ENCODE measurements around the gene LRMDA. TPM values are rescaled to one million over a fixed set of nuclear protein-coding genes. Genes with fewer than 3 reads are reported as not detected.

Gene LRMDA
- total and polyA plus RNA-seq, 10 of the 15 experiments (the other 5 are each of a cell fraction or from before 2014, with no cell fraction given) = 0.07 to 0.54 (median 0.29) TPM; not detected in 4

DNA sequence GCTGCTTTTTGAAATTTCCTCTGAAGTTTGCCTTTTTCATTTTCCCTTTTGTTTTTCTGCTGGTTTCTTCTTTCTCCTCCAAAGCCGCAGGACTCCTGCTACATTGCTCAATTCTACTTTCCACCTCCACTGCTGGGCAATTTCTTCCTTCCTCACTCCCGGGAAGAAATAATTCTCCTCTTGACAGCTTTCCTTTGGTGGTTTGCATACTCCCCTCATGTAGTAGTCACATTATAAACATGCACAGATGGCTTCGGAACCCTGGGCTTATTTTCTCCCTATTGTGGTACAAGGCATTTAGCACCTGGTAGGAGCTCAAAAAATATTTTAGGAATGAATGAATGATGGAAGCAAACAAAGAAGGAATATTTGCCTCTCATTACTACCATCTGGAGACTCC is 977.2 kb downstream of the LRMDA start:
- Histone ChIP-seq H3K4me2 (ENCODE audit: control insufficient read depth, insufficient read depth) (no peak overlapping the region), H3K4me1 (ENCODE audit: control insufficient read depth, insufficient read depth, low read length) (no peaks in the 10 kb centered on the region), H3K4me3 (no peak overlapping the region), H3K9ac (ENCODE audit: control insufficient read depth, insufficient read depth, low read length) (no peak overlapping the region), H3K79me2 (ENCODE audit: control insufficient read depth, insufficient read depth, low read length) (no peaks in the 10 kb centered on the region), H3K9me3 (replicated peaks; ENCODE audit: control insufficient read depth, insufficient read depth, low read length) (no peaks in the 10 kb centered on the region), H2AFZ (ENCODE audit: control insufficient read depth, low read depth, low read length) (no peak overlapping the region), H3K27ac (ENCODE audit: control insufficient read depth, insufficient read depth) (no peak overlapping the region), H3K27me3 (replicated peaks in 1 of 2; ENCODE audit: control insufficient read depth in 2 of 2, insufficient read depth in 2 of 2, low read length in 1 of 2) (no peaks in the 10 kb centered on the region), H4K20me1 (ENCODE audit: control insufficient read depth, insufficient read depth) (no peaks in the 10 kb centered on the region), H3K36me3 (ENCODE audit: control insufficient read depth in 2 of 2, insufficient read depth in 2 of 2, low read length in 1 of 2) (no peaks in the 10 kb centered on the region)
- ChIA-PET POLR2A (no interaction called here), RAD21 (ENCODE audit: unreplicated experiment) (no interaction called here), SMC1A (ENCODE audit: uncharacterized antibody, unreplicated experiment) (no interaction called here), CTCF (no interaction called here)
- no peak for ATAC-seq
- intact Hi-C loops (cut with micrococcal nuclease; ENCODE audit: unreplicated experiment) = no loop called here
- in situ Hi-C loops (cut with MboI) = no loop called here
- no peak for FAIRE-seq
- BruUV-seq (replicated peaks) = no TSS peak
- TF ChIP-seq, protein P1, sequence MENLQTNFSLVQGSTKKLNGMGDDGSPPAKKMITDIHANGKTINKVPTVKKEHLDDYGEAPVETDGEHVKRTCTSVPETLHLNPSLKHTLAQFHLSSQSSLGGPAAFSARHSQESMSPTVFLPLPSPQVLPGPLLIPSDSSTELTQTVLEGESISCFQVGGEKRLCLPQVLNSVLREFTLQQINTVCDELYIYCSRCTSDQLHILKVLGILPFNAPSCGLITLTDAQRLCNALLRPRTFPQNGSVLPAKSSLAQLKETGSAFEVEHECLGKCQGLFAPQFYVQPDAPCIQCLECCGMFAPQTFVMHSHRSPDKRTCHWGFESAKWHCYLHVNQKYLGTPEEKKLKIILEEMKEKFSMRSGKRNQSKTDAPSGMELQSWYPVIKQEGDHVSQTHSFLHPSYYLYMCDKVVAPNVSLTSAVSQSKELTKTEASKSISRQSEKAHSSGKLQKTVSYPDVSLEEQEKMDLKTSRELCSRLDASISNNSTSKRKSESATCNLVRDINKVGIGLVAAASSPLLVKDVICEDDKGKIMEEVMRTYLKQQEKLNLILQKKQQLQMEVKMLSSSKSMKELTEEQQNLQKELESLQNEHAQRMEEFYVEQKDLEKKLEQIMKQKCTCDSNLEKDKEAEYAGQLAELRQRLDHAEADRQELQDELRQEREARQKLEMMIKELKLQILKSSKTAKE (IDR thresholded peaks at IDR 0.05; ENCODE audit: low read depth, poor library complexity, severe bottlenecking) = no peak
- TF ChIP-seq ESRRA (IDR thresholded peaks at IDR 0.05; ENCODE audit: low read length) (no peak), NR2C2 (IDR thresholded peaks at IDR 0.05; ENCODE audit: borderline replicate concordance, control insufficient read depth, insufficient read length, low read depth) (no peak), YY1 (IDR thresholded peaks at IDR 0.05; ENCODE audit: low read depth, low read length) (no peak), FOS (IDR thresholded peaks at IDR 0.05; ENCODE audit: borderline replicate concordance, extremely low read depth, insufficient read length) (no peak), IRF4 (IDR thresholded peaks at IDR 0.05; ENCODE audit: low read depth, low read length) (no peak), POLR2AphosphoS5 (IDR thresholded peaks at IDR 0.05; ENCODE audit: low read length) (no peak), ATF7 (IDR thresholded peaks at IDR 0.05; ENCODE audit: low read depth) (no peak)
- TF ChIP-seq, protein P2, sequence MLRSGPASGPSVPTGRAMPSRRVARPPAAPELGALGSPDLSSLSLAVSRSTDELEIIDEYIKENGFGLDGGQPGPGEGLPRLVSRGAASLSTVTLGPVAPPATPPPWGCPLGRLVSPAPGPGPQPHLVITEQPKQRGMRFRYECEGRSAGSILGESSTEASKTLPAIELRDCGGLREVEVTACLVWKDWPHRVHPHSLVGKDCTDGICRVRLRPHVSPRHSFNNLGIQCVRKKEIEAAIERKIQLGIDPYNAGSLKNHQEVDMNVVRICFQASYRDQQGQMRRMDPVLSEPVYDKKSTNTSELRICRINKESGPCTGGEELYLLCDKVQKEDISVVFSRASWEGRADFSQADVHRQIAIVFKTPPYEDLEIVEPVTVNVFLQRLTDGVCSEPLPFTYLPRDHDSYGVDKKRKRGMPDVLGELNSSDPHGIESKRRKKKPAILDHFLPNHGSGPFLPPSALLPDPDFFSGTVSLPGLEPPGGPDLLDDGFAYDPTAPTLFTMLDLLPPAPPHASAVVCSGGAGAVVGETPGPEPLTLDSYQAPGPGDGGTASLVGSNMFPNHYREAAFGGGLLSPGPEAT (IDR thresholded peaks at IDR 0.05; ENCODE audit: low read depth) = no peak
- 60% methylated on average over 3 of the region's 3 CpGs for WGBS (ENCODE audit: insufficient coverage, insufficient replicate concordance, low lambda C conversion rate, missing lambda C conversion rate)
- no peak for DNase-seq (ENCODE audit: low read depth, low spot score)

All from GM12878 (cell line).